ENCODE measurements around the gene PRKRA.

DNA sequence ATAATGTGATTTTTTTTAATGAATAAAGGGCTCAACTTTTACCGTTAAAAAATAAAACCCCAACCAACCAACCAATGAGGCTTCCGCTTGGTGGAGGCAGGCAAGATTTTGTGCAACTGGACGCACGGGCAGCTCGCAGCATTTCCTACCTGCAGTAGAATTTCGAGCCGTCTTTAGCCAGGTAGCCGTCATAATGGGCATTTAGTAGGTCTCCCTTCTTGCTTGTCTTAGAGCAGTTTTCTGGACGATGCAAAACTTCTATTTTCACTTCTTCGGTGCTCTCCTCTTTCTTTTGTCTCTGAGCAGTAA is 27.1 kb upstream of the PRKRA start:
- TF ChIP-seq, protein P1, sequence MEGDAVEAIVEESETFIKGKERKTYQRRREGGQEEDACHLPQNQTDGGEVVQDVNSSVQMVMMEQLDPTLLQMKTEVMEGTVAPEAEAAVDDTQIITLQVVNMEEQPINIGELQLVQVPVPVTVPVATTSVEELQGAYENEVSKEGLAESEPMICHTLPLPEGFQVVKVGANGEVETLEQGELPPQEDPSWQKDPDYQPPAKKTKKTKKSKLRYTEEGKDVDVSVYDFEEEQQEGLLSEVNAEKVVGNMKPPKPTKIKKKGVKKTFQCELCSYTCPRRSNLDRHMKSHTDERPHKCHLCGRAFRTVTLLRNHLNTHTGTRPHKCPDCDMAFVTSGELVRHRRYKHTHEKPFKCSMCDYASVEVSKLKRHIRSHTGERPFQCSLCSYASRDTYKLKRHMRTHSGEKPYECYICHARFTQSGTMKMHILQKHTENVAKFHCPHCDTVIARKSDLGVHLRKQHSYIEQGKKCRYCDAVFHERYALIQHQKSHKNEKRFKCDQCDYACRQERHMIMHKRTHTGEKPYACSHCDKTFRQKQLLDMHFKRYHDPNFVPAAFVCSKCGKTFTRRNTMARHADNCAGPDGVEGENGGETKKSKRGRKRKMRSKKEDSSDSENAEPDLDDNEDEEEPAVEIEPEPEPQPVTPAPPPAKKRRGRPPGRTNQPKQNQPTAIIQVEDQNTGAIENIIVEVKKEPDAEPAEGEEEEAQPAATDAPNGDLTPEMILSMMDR (IDR thresholded peaks at IDR 0.05 in 2 of 3, conservative IDR thresholded peaks at IDR 0.05 in 1 of 3; ENCODE audit: borderline replicate concordance in 1 of 3, insufficient read depth in 1 of 3, low read depth in 2 of 3, low read length in 2 of 3) = no peak
- TF ChIP-seq POLR2A (IDR thresholded peaks at IDR 0.05; ENCODE audit: borderline replicate concordance, extremely low read depth, insufficient read depth, insufficient read length) = no peak
- TF ChIP-seq SIN3A (IDR thresholded peaks at IDR 0.05; ENCODE audit: low read depth) = no peak
- TF ChIP-seq CEBPB (IDR thresholded peaks at IDR 0.05; ENCODE audit: low read depth) = no peak
- TF ChIP-seq EZH2 (IDR thresholded peaks at IDR 0.05) = no peak
